Activated B cell treated with CpG ODN at 0.5 μM for 24 hours (primary cell): ENCODE data around the gene HORMAD2. TPM values are rescaled to one million over a fixed set of nuclear protein-coding genes. Genes with fewer than 3 reads are reported as not detected.

Source experiments
- ATAC-seq: fragments of 200-7000 bp; cut with Tn5 transposase; one replicate; pipeline ENCODE4 v1.10.0; 2021; ENCODE audit warnings: low read depth, mild to moderate bottlenecking, moderate library complexity
- CTCF ChIA-PET: fragments of 350-600 bp; sonication (Branson Sonifier 250); formaldehyde crosslinking; loops from one replicate; lab custom pipeline; 2021; ENCODE audit warnings: antibody characterized with exemption; lab: Charles Lee
- POLR2A ChIA-PET: fragments of 350-600 bp; sonication (Branson Sonifier 250); formaldehyde crosslinking; loops from one replicate; lab custom pipeline; 2021; ENCODE audit warnings: antibody characterized with exemption; lab: Charles Lee
- DNase-seq: peaks from one replicate; pipeline ENCODE4 v3.0.0; 2022
- H3K27ac Mint-ChIP-seq: one replicate; pipeline ENCODE4 v1.8.0; 2020; ENCODE audit warnings: mixed read lengths
- H3K27me3 Mint-ChIP-seq: one replicate; pipeline ENCODE4 v1.8.0; 2021; ENCODE audit warnings: mixed read lengths
- H3K36me3 Mint-ChIP-seq: one replicate; pipeline ENCODE4 v1.8.0; 2021; ENCODE audit warnings: low read depth, mixed read lengths
- H3K4me1 Mint-ChIP-seq: one replicate; pipeline ENCODE4 v1.8.0; 2021; ENCODE audit warnings: mixed read lengths
- H3K4me3 Mint-ChIP-seq: one replicate; pipeline ENCODE4 v1.8.0; 2020; ENCODE audit warnings: mild to moderate bottlenecking, mixed read lengths
- H3K9me3 Mint-ChIP-seq: one replicate; pipeline ENCODE4 v1.8.0; 2020; ENCODE audit warnings: mixed read lengths
- intact Hi-C: fragments of 100-400 bp; cut with micrococcal nuclease; formaldehyde crosslinking; loops from one replicate; pipeline ENCODE4 v1.15.1; 2024
- total RNA-seq: library from RNA; stranded (reverse); gene quantifications from 2 replicates; pipeline ENCODE4 v1.2.3, GENCODE V29; 2022
- TF ChIP-seq, protein P1 (sequence below): fragments of 200-600 bp; IDR thresholded peaks from one replicate; pipeline ENCODE4 v1.8.0; 2022; ENCODE audit warnings: antibody characterized with exemption, mild to moderate bottlenecking

Gene HORMAD2
- total RNA-seq, 1 donor from 2014 or later: not detected

GRCh38 chr22:30033901-30034300 lies 46.4 kb upstream of the HORMAD2 start:
- CTCF ChIA-PET: interaction anchor here (1.3 kb wide), 1 partner anchor 29 kb away, joined by 3 read pairs; no protein-coding TSS in a partner anchor
- TF ChIP-seq, protein P1, sequence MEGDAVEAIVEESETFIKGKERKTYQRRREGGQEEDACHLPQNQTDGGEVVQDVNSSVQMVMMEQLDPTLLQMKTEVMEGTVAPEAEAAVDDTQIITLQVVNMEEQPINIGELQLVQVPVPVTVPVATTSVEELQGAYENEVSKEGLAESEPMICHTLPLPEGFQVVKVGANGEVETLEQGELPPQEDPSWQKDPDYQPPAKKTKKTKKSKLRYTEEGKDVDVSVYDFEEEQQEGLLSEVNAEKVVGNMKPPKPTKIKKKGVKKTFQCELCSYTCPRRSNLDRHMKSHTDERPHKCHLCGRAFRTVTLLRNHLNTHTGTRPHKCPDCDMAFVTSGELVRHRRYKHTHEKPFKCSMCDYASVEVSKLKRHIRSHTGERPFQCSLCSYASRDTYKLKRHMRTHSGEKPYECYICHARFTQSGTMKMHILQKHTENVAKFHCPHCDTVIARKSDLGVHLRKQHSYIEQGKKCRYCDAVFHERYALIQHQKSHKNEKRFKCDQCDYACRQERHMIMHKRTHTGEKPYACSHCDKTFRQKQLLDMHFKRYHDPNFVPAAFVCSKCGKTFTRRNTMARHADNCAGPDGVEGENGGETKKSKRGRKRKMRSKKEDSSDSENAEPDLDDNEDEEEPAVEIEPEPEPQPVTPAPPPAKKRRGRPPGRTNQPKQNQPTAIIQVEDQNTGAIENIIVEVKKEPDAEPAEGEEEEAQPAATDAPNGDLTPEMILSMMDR: no peak
- no peaks in the 10 kb centered on the region for H3K27me3 Mint-ChIP-seq
- no peaks in the 10 kb centered on the region for H3K4me1 Mint-ChIP-seq
- DNase-seq (no peak), ATAC-seq (no peak)
- H3K4me3 Mint-ChIP-seq: no peak overlapping the region
- intact Hi-C loops: no loop called here
- POLR2A ChIA-PET: no interaction called here
- no peak overlapping the region for H3K27ac Mint-ChIP-seq
- no peaks in the 10 kb centered on the region for H3K9me3 Mint-ChIP-seq
- H3K36me3 Mint-ChIP-seq: peaks cover 4% of the 10 kb centered on the region

DNA sequence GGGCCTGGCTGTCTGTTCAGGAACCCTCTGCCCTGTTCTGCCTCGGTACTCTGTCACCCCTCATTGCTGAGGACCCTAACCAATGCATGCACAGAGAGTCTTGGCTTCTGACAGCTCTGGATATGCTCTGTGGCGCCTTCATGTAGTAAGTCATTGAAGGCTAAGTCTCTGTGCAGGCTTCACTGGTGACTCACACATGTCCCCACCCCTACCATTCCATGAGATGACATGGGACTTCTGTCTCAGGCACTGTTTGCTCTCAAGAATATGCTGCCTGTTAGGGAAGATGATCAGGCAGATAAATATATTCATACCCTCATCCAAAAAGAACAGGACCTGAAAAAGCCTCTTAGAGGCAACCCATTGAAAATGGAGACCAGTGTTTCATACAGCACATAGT lies 43.6 kb upstream of the HORMAD2 start:
- DNase-seq (no peak), ATAC-seq (no peak)
- Mint-ChIP-seq H3K27ac (no peak overlapping the region), H3K4me1 (no peaks in the 10 kb centered on the region), H3K36me3 (no peaks in the 10 kb centered on the region), H3K27me3 (no peaks in the 10 kb centered on the region), H3K9me3 (no peaks in the 10 kb centered on the region), H3K4me3 (no peak overlapping the region)
- intact Hi-C loops: no loop called here
- TF ChIP-seq, protein P1: no peak
- POLR2A ChIA-PET: no interaction called here
- CTCF ChIA-PET: interaction anchor here (1.0 kb wide), 1 partner anchor 15 kb away, joined by 3 read pairs; no protein-coding TSS in a partner anchor

- intact Hi-C loops: no loop called here
- no peaks in the 10 kb centered on the region for H3K9me3 Mint-ChIP-seq
- ChIA-PET CTCF (no interaction called here), POLR2A (no interaction called here)
- no peak for ATAC-seq
- no peak for DNase-seq
- H3K4me1 Mint-ChIP-seq: no peaks in the 10 kb centered on the region
- no peaks in the 10 kb centered on the region for H3K36me3 Mint-ChIP-seq
- no peak overlapping the region for H3K27ac Mint-ChIP-seq
- H3K27me3 Mint-ChIP-seq: no peaks in the 10 kb centered on the region
- TF ChIP-seq, protein P1: no peak
- H3K4me3 Mint-ChIP-seq: no peak overlapping the region
Measured at GRCh38 chr22:30038219-30038618, 42.0 kb upstream of the HORMAD2 start.

DNA sequence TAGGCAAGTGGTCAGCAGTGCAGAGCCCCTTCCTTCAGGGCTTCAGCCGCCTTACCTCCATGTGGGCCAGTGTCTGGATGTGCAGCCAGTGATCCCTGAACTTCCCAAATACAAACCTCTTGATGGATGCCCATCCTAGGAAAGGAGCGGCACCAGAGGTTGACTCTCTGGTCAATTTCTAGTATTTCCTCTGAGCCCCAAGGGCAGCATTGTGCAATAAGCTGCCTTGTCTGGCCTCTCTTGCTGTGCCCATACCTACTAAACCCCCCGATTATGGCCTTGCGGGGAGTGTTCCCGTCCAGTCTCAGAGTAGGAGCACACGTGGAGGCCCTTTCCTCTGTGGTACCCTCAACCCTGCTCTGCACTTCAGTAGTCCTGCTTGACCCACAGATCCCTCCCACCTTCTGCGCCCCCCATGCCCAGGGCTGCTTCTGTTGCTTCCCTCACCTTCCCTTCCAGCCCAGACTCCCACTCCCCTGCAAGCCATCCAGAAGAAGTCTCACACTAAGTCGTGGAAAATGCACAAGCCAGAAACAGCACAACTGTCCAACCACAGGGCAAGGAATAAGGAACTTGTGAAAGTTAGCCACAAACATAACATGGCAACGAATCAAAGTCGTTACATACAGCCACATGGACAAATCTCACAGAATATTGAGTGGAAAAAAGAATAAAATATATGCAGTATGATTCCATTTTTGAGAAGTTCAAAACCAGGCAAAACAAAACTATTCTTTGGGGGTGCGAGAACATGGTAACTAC lies 39.6 kb upstream of the HORMAD2 start:
- Mint-ChIP-seq H3K27me3 (no peaks in the 10 kb centered on the region), H3K27ac (no peak overlapping the region), H3K36me3 (no peaks in the 10 kb centered on the region), H3K4me3 (no peak overlapping the region), H3K4me1 (no peaks in the 10 kb centered on the region), H3K9me3 (no peaks in the 10 kb centered on the region)
- TF ChIP-seq, protein P1: no peak
- ChIA-PET CTCF (no interaction called here), POLR2A (no interaction called here)
- DNase-seq (no peak), ATAC-seq (no peak)
- intact Hi-C loops: no loop called here

DNA sequence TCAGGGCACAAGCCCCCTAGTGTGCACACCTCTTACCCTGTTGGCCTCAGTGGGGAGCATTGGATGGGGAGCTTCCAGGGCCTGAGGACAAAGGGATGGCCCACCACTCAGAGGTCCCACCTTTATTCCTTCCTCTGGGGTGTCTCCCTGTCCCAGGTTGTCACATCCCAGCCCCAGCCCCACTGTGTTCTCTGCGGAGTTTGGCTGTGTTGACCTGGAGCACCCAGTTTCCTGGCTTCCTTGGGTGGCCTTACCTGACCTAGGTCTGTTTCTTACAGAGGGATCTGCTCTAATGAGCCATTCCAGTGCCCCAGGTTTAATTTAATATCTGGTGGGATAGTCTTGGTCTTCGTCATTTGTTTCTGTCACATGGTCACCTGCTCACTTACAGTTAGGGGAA lies 38.8 kb upstream of the HORMAD2 start:
- TF ChIP-seq, protein P1: no peak

More for the DNA sequence above, 38.8 kb upstream of the HORMAD2 start:
- Mint-ChIP-seq H3K4me3 (no peak overlapping the region), H3K36me3 (no peaks in the 10 kb centered on the region), H3K9me3 (no peaks in the 10 kb centered on the region), H3K27me3 (no peaks in the 10 kb centered on the region), H3K4me1 (no peaks in the 10 kb centered on the region), H3K27ac (no peak overlapping the region)
- ChIA-PET POLR2A (no interaction called here), CTCF (no interaction called here)
- no peak for ATAC-seq
- intact Hi-C loops: no loop called here
- DNase-seq: no peak
